HepG2 (cell line): ENCODE measurements around the gene SEC14L2. TPM values are rescaled to one million over a fixed set of nuclear protein-coding genes. Genes with fewer than 3 reads are reported as not detected.

Experiments used
- ATAC-seq: fragments of 200-7000 bp; cut with Tn5 transposase; 3 replicates; pipeline ENCODE4 v1.9.1; 2020; ENCODE audit warnings: mild to moderate bottlenecking, moderate library complexity
- BruUV-seq: library from RNA; stranded (reverse); fragments of 400-500 nt; replicated peaks from 2 replicates; lab custom pipeline; 2021; lab: Mats Ljungman, UMichigan
- CTCF ChIA-PET: fragments of 300-600 bp; formaldehyde crosslinking; extraction: SDS; loops from one replicate; lab custom pipeline; 2021; ENCODE audit warnings: low total read pairs, inconsistent platforms, low intra/inter-chr PET ratio; lab: Yijun Ruan, JAX
- POLR2A ChIA-PET: fragments of 350-600 bp; sonication (Branson Sonifier 250); formaldehyde crosslinking; loops from one replicate; lab custom pipeline; 2020; ENCODE audit warnings: antibody characterized with exemption, inconsistent platforms; lab: Yijun Ruan, JAX
- DNase-seq: peaks from one replicate; pipeline ENCODE4 v3.0.0-alpha.2; 2015; ENCODE audit warnings: low spot score
- FAIRE-seq: peaks from 3 replicates; lab custom pipeline; 2011; peaks lifted over from hg19 to GRCh38; lab: Jason Lieb, UNC
- H2AFZ ChIP-seq: one replicate; pipeline ENCODE4 v1.6.1; 2011; ENCODE audit warnings: low read length, inconsistent platforms
- H3K27ac ChIP-seq: fragments of 300-600 bp; 3 replicates; pipeline ENCODE4 v1.8.0; 2011; ENCODE audit warnings: mixed run types, mild to moderate bottlenecking, mixed read lengths, low read length, inconsistent platforms; ENCODE audit not compliant: insufficient read depth; ENCODE audit errors: extremely low read length
- H3K27me3 ChIP-seq, 2 experiments: fragments of 200-600 bp in 1 of 2; 2 replicates in 1 of 2; 3 replicates in 1 of 2; pipeline versions ENCODE4 v1.6.0 to v1.8.0; 2011; ENCODE audit warnings: low read length in 2 of 2, mild to moderate bottlenecking in 2 of 2, moderate library complexity in 2 of 2, inconsistent platforms in 1 of 2; ENCODE audit not compliant: insufficient read depth in 2 of 2, control insufficient read depth in 1 of 2
- H3K36me3 ChIP-seq, 2 experiments: fragments of 200-600 bp in 1 of 2; replicated peaks in 1 of 2; 2 replicates in 1 of 2; 3 replicates in 1 of 2; pipeline versions ENCODE4 v1.5.1 to v1.8.0; 2011; ENCODE audit warnings: low read length in 2 of 2, inconsistent platforms in 1 of 2; ENCODE audit not compliant: insufficient read depth in 2 of 2, control insufficient read depth in 1 of 2
- H3K4me1 ChIP-seq: 2 replicates; pipeline ENCODE4 v1.5.1; 2012; ENCODE audit warnings: low read length, inconsistent platforms; ENCODE audit not compliant: insufficient read depth
- H3K4me2 ChIP-seq: 2 replicates; pipeline ENCODE4 v1.6.0; 2011; ENCODE audit warnings: low read depth, low read length, inconsistent platforms
- H3K4me3 ChIP-seq, 3 experiments: fragments of 200-600 bp in 1 of 3; sonication (generic), shearing (Covaris generic) in 1 of 3; replicated peaks in 1 of 3; 2 replicates each; pipeline ENCODE4 v1.5.1; 2011 to 2016; ENCODE audit warnings: low read length in 3 of 3, inconsistent platforms in 2 of 3, low read depth in 2 of 3, mild to moderate bottlenecking in 2 of 3, control low read depth in 1 of 3, mixed read lengths in 1 of 3; ENCODE audit not compliant: insufficient read depth in 1 of 3
- H3K79me2 ChIP-seq: one replicate; pipeline ENCODE4 v1.6.1; 2011; ENCODE audit warnings: low read length, inconsistent platforms; ENCODE audit not compliant: insufficient read depth
- H3K9ac ChIP-seq: 2 replicates; pipeline ENCODE4 v1.6.0; 2011; ENCODE audit warnings: mild to moderate bottlenecking, low read depth, low read length, inconsistent platforms; ENCODE audit not compliant: insufficient read depth
- H3K9me3 ChIP-seq: 2 replicates; pipeline ENCODE4 v1.5.1; 2012; ENCODE audit warnings: mild to moderate bottlenecking, low read length
- H4K20me1 ChIP-seq: 2 replicates; pipeline ENCODE4 v1.6.0; 2011; ENCODE audit warnings: inconsistent platforms, mild to moderate bottlenecking, low read length, moderate library complexity; ENCODE audit not compliant: insufficient read depth
- RELA ChIP-seq: sonication (generic); formaldehyde crosslinking; IDR thresholded peaks from 2 replicates; pipeline ENCODE4 v1.4.0; 2020; ENCODE audit warnings: missing genetic modification reagents
- ZBTB7A ChIP-seq: sonication (generic); formaldehyde crosslinking; IDR thresholded peaks from 2 replicates; pipeline ENCODE4 v1.8.0; 2022; ENCODE audit warnings: mild to moderate bottlenecking, missing genetic modification reagents
- ZNF225 ChIP-seq: sonication (generic); formaldehyde crosslinking; IDR thresholded peaks from 2 replicates; pipeline ENCODE4 v1.4.0; 2020; ENCODE audit warnings: mild to moderate bottlenecking, missing genetic modification reagents
- ZNF713 ChIP-seq: sonication (generic); formaldehyde crosslinking; IDR thresholded peaks from 2 replicates; pipeline ENCODE4 v1.4.0; 2020; ENCODE audit warnings: mild to moderate bottlenecking, missing genetic modification reagents
- WGBS: methylation state at CpG from one replicate; pipeline ENCODE4 v1.1.6; 2017; ENCODE audit warnings: low lambda C conversion rate; 5-methylcytosine and 5-hydroxymethylcytosine counted together
- in situ Hi-C: cut with HindIII; loops from 2 replicates; pipeline ENCODE4 v1.10.0; 2017; ENCODE audit warnings: low pct_unique_long_range_greater_than_20kb; ENCODE audit not compliant: extremely low pct_ligation_motif_present
- intact Hi-C: fragments of 100-400 bp; cut with micrococcal nuclease; formaldehyde crosslinking; loops from one replicate; pipeline ENCODE4 v1.10.0; 2022; ENCODE audit not compliant: unreplicated experiment
- polyA plus RNA-seq, 8 experiments: library from polyadenylated mRNA; depleted of rRNA in 3 of 8; stranded (reverse) in 7 of 8; unstranded in 1 of 8; fragments of >200 nt; fragmentation: Illumina TruSeq in 4 of 8; extraction: Trizol in 4 of 8; gene quantifications; 2 replicates each; pipeline versions ENCODE4 v1.2.1 to v1.2.3, GENCODE V29; 2011 to 2016; ENCODE audit warnings: low read depth in 4 of 8, missing spikeins in 1 of 8, mixed read lengths in 1 of 8; ENCODE audit not compliant: insufficient read depth in 1 of 8
- total RNA-seq, 5 experiments: library from RNA; depleted of rRNA; stranded (reverse); fragments of >200 nt; fragmentation: Illumina TruSeq; extraction: Trizol; gene quantifications; 2 replicates each; pipeline ENCODE4 v1.2.3, GENCODE V29; 2016; ENCODE audit warnings: low read depth in 1 of 5
- TF ChIP-seq, protein P1 (sequence below): sonication (generic); formaldehyde crosslinking; IDR thresholded peaks from 2 replicates; pipeline ENCODE4 v1.4.0; 2020; ENCODE audit warnings: missing genetic modification reagents, borderline replicate concordance
- TF ChIP-seq, protein P2 (sequence below): sonication (generic); formaldehyde crosslinking; IDR thresholded peaks from 2 replicates; pipeline ENCODE4 v1.5.0; 2020; ENCODE audit warnings: mild to moderate bottlenecking, missing genetic modification reagents

Gene SEC14L2
- total and polyA plus RNA-seq, 2 of the 13 experiments (the other 11 are each of a cell fraction or from before 2014, with no cell fraction given) = 4.1 to 5.1 TPM

GRCh38 chr22:30470655-30471054, 73.8 kb downstream of the SEC14L2 start (continued):
- TF ChIP-seq, protein P1, sequence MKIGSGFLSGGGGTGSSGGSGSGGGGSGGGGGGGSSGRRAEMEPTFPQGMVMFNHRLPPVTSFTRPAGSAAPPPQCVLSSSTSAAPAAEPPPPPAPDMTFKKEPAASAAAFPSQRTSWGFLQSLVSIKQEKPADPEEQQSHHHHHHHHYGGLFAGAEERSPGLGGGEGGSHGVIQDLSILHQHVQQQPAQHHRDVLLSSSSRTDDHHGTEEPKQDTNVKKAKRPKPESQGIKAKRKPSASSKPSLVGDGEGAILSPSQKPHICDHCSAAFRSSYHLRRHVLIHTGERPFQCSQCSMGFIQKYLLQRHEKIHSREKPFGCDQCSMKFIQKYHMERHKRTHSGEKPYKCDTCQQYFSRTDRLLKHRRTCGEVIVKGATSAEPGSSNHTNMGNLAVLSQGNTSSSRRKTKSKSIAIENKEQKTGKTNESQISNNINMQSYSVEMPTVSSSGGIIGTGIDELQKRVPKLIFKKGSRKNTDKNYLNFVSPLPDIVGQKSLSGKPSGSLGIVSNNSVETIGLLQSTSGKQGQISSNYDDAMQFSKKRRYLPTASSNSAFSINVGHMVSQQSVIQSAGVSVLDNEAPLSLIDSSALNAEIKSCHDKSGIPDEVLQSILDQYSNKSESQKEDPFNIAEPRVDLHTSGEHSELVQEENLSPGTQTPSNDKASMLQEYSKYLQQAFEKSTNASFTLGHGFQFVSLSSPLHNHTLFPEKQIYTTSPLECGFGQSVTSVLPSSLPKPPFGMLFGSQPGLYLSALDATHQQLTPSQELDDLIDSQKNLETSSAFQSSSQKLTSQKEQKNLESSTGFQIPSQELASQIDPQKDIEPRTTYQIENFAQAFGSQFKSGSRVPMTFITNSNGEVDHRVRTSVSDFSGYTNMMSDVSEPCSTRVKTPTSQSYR (CRISPR knock-in tag) = no peak
- TF ChIP-seq ZBTB7A (no peak), ZNF225 (no peak), RELA (CRISPR knock-in tag) (no peak)

DNA sequence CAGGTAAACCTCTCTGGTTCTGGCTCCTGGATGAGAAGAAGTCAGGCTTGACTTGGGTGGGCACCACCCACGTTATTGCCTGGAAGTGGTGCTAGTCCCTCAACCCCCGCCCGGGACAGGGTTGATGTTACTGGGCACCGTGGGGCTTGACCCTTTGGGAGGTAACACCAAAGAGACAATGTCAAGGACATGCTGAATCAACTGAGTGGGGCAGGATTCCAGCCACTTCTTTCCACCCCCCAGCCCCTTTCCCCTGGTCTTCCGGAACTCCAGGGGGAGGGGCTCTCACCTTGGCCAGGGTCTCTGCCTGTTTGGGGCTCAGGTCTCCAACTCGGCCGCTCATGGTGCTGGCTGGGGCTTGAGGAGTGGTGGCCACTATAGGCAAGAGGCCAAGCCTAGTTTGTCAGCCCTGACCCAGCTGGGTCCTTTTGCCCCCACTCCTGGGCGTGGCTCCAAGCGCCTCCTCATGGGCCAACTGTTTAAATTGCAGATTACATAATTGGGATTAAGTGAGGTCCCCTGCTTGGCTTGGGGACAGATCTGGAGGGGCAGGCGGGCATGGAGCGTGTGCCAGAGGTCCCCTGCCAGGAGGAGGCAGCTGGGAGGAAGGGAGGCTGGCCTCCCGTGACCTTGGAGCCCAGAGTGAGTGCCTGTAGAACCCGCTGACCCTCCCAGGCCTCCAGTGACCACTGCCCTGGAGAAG, 74.9 kb downstream of the SEC14L2 start, which contains the start of gene SEC14L3:
TSS of gene SEC14L3 (minus strand) at position 402 of the 703 bp plus-strand sequence. CDS start at position 343, 59 bp downstream.
- no peak within 1 kb of the TSS for H3K4me2 ChIP-seq
- POLR2A ChIA-PET = no interaction called here
- no peaks in the 10 kb centered on the region for H3K4me1 ChIP-seq
- TF ChIP-seq, protein P2, sequence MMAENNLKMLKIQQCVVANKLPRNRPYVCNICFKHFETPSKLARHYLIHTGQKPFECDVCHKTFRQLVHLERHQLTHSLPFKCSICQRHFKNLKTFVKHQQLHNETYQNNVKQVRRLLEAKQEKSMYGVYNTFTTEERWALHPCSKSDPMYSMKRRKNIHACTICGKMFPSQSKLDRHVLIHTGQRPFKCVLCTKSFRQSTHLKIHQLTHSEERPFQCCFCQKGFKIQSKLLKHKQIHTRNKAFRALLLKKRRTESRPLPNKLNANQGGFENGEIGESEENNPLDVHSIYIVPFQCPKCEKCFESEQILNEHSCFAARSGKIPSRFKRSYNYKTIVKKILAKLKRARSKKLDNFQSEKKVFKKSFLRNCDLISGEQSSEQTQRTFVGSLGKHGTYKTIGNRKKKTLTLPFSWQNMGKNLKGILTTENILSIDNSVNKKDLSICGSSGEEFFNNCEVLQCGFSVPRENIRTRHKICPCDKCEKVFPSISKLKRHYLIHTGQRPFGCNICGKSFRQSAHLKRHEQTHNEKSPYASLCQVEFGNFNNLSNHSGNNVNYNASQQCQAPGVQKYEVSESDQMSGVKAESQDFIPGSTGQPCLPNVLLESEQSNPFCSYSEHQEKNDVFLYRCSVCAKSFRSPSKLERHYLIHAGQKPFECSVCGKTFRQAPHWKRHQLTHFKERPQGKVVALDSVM (CRISPR knock-in tag) = peak; percentile 71; the same call in 1 of the 2 replicates
- no peak for TF ChIP-seq ZNF713
- TF ChIP-seq, all 625 proteins: peak for 1
- Histone ChIP-seq H3K4me3 (no peak within 1 kb of the TSS), H4K20me1 (no peaks in the 10 kb centered on the region), H3K27ac (no peak within 1 kb of the TSS), H3K9ac (no peak within 1 kb of the TSS), H3K9me3 (no peaks in the 10 kb centered on the region), H2AFZ (no peak within 1 kb of the TSS), H3K36me3 (no peaks in the 10 kb centered on the region), H3K79me2 (no peaks in the 10 kb centered on the region), H3K27me3 (peaks cover 1 to 21% of the 10 kb centered on the region in 2 experiments; a peak in 3 of 5 replicates)
- FAIRE-seq (no peak), ATAC-seq (no peak), DNase-seq (no peak)
- intact Hi-C loops (no loop called here), in situ Hi-C loops (no loop called here)
- BruUV-seq = no TSS peak
- WGBS = 4% methylated on average over 7 of the region's 13 CpGs
- CTCF ChIA-PET = no interaction called here
